NCI-H2196 (cell line): ENCODE data around the gene SHC2.

Source experiments
- DNase-seq: peaks from one replicate; lab custom pipeline; 2025; ENCODE audit not compliant: unreplicated experiment; lab: John Stamatoyannopoulos, UW

SHC2 gene

DNA sequence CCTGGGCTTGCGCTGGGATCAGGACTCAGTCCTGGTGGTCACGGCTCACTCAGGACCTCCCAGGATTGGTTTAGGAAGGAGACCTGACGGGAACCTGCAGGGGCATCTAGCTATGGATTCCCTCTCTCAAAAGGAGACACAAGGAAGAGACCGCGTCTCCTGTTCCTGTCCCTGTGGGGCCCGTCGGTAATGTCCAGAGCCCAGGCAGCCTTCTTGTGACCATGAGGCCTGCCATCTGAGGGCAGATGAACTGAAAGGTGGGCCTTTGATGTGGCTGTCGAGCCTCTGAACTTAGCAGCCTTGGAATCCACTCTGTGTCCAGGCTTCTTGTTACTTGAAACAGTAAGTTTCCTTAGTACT lies 84.7 kb downstream of the SHC2 start:
- DNase-seq = no peak

DNA sequence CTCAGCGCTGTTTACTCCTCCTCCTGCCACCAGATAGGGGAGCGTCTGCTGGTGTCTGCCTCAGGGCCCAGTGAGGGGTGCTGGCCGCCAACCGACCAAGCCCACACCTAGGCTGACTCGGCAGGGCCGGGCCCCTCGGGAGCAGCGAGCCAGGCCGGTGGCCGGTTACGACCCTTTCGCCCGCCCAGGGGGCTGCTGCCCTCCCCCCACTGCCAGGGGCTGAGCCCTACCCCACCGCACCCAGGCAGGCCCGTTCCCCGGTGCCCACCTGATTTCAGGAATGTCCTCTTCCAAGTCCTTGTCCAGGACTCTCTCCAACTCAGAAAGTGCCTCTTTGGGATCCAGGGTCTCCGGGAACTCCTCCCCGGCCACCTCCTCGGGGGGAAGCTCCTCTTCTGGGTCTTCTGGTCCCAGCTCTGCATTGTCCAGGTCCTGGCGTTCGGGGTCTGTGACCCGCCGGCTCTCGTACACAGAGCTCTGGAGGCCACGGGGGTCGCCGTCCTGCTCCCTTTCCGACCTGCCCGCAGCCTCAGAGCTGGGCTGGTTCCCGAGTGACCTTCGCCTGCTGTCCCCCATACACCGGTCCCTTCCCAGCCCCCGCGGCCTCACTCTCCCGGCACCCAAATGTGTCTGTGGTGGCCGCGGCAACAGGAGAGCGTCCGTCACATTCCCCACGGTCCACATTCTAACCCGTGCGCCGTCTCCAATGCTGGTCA lies 85.3 kb downstream of the SHC2 start:
- no peak for DNase-seq

GRCh38 chr19:374886-375235 lies 86.0 kb downstream of the SHC2 start:
- DNase-seq = no peak

GRCh38 chr19:374183-374885 lies 86.5 kb downstream of the SHC2 start:
- no peak for DNase-seq

GRCh38 chr19:373391-374182 lies 87.2 kb downstream of the SHC2 start:
- DNase-seq = no peak

- DNase-seq = peak; percentile 44
These were observed 88.4 kb downstream of the SHC2 start for GRCh38 chr19:372306-372890.

DNA sequence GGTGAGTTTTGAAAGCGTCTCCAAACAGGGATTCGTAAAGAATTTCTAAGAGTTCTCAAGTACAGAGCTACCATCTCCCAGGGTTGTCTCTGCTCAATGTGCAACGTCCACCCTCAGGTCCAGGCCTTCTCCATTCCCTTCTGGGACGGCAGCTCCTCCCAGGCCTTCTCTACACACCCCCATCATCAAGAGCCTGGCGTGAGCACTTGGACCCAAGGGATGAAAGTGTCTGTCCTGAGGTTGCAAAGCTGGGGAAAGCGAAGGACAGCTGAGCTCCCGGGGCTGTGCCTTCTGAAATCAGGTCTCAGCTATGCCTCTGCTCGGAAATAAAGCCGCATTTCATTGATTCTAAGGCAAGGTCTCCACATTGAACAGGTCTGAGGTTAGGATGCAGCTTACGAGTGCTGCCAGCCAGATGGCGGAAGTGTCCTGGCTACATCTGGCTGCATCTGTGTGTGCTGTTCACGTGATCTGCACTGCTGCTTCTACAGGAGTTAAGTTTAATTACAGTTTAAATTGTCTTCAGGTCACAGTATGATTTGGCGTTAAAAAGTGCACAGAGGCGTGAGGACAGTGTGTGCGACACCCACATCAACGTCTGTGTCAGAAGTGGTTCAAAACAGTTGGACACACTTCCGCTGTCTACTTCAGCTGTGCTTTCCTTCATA lies 89.2 kb downstream of the SHC2 start:
- no peak for DNase-seq

GRCh38 chr19:370641-371330 lies 90.0 kb downstream of the SHC2 start:
- DNase-seq = no peak

DNA sequence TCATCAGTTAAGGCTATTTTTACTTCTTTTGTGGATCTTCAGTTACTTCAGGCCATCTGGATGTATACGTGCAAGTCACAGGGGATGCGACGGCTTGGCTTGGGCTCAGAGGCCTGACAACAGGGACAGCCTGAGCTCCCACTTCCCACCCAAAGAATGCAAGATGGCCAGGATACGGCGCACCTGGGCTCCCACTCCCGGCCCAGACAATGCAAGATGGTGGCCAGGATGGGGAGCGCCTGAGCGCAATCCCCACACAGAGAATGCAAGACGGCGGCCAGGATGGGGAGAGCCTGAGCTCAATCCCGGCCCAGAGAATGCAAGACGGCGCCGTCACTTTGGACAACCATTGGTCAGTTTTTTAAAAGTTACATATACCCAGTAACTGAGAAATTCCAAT lies 91.0 kb downstream of the SHC2 start:
- no peak for DNase-seq

DNA sequence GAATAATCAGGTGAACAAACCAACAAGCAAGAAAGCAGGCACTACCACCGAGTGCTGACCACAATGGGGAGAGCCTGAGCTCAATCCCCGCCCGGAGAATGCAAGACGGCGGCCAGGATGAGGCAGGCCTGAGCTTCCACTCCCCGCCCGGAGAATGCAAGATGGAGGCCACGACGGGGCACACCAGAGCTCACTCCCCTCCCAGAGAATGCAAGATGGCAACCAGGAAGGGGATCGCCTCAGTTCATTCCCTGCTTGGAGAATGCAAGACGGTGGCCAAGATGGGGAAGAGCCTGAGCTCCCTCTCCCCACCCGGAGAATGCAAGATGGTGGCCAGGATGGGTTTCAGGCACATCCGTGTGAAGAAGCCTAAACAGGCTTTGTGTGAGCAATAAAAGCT lies 91.6 kb downstream of the SHC2 start:
- DNase-seq = no peak

DNA sequence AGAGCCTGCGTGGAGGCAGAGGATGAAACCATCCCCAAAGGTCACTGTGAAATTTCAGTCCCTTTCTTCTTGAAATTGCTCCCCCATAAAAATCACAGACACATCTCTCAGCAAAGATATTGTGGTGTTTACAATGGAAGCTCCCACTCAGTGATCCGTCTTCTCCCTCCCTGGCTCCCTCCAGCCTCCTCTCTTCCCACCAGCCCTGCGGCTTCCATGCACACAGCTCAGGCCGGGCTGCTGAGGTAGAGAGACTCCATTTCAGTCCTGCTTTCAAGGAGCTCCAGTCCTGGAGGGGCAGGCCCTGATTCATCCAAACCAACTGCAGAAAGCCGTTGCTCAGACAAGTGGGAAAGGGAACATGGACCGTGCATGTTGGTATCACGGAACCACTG lies 92.2 kb downstream of the SHC2 start:
- DNase-seq = no peak

GRCh38 chr19:367963-368629 lies 92.7 kb downstream of the SHC2 start:
- DNase-seq = no peak

- DNase-seq = no peak
These were observed 93.3 kb downstream of the SHC2 start for GRCh38 chr19:367561-367960.

DNA sequence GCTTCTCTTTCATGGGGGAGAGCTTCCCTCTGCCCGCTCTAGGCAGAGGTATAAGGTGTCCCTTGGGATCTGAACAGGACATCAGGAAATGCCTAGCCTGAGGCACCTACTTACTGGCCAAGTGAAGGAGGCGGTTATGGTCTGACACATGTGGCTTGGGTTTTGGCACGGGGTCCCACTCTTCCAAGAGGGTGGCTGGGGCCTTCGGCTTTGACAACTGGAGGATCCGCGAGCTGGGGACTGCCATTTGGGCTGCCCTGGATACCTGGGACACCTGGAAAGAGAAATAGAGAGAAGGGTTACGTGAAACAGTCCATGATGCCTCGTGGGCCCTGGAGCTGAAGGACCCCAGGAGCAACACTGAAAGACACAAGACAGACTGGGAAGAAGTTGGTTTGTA lies 93.9 kb downstream of the SHC2 start:
- no peak for DNase-seq
